ENCODE data around the gene UBL5. TPM values are rescaled to one million over a fixed set of nuclear protein-coding genes. Genes with fewer than 3 reads are reported as not detected.
"Not testable (repeated sequence)": the region's sequence is repeated elsewhere in the genome, so short reads cannot be mapped to it uniquely, and the experiment has no call there.

The UBL5 gene
- total RNA-seq, 1 experiment from 2014 or later, result 233 TPM

DNA sequence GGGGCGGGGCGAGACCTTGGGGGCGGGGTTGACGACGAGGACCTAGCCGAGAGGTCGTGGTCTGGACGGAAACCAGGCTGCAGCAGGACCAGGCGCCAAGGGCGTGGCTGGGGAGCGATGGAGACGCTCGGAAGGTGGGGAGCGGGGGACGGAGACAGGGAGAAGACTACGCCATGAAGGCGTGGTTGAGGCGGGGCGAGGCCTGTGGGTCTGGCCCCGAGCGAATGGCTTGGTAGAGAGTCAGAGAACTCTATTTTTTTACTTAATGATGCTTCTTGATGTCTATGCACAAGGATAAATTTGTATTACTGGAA is 8.2 kb upstream of the UBL5 start:
- intact Hi-C loops (cut with micrococcal nuclease; ENCODE audit: unreplicated experiment), result no loop called here
- H3K4me1 Mint-ChIP-seq (ENCODE audit: low read depth, unreplicated experiment), result no peaks in the 10 kb centered on the region
- TF ChIP-seq, protein P1, sequence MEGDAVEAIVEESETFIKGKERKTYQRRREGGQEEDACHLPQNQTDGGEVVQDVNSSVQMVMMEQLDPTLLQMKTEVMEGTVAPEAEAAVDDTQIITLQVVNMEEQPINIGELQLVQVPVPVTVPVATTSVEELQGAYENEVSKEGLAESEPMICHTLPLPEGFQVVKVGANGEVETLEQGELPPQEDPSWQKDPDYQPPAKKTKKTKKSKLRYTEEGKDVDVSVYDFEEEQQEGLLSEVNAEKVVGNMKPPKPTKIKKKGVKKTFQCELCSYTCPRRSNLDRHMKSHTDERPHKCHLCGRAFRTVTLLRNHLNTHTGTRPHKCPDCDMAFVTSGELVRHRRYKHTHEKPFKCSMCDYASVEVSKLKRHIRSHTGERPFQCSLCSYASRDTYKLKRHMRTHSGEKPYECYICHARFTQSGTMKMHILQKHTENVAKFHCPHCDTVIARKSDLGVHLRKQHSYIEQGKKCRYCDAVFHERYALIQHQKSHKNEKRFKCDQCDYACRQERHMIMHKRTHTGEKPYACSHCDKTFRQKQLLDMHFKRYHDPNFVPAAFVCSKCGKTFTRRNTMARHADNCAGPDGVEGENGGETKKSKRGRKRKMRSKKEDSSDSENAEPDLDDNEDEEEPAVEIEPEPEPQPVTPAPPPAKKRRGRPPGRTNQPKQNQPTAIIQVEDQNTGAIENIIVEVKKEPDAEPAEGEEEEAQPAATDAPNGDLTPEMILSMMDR (IDR thresholded peaks at IDR 0.05; ENCODE audit: unreplicated experiment), result no peak
- no peaks in the 10 kb centered on the region for H3K27me3 Mint-ChIP-seq (ENCODE audit: unreplicated experiment)
- DNase-seq, result no peak
- peak overlapping the region; percentile 79 for H3K27ac Mint-ChIP-seq (ENCODE audit: unreplicated experiment)
- peaks cover 24% of the 10 kb centered on the region for H3K36me3 Mint-ChIP-seq (ENCODE audit: insufficient read depth, unreplicated experiment)
- CTCF ChIA-PET, result no interaction called here
- H3K4me3 Mint-ChIP-seq (ENCODE audit: low read depth, unreplicated experiment), result peak overlapping the region; percentile 80
- no peaks in the 10 kb centered on the region for H3K9me3 Mint-ChIP-seq (ENCODE audit: low read depth, unreplicated experiment)
- BruUV-seq (replicated peaks), result no TSS peak

DNA sequence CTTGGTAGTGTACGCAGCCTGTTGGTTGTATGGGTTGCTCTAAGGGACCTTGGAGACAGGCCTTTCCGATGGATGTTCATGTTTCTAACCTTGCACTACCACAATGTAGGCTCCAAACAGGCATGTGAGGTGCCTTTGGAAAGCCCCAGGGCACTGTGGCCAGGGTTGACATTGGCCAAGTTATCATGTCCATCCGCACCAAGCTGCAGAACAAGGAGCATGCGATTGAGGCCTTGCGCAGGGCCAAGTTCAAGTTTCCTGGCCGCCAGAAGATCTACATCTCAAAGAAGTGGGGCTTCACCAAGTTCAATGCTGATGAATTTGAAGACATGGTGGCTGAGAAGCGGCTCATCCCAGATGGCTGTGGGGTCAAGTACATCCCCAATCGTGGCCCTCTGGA is 7.7 kb upstream of the UBL5 start:
- H3K9me3 Mint-ChIP-seq (ENCODE audit: low read depth, unreplicated experiment); BruUV-seq (replicated peaks); H3K27me3 Mint-ChIP-seq (ENCODE audit: unreplicated experiment); intact Hi-C loops (cut with micrococcal nuclease; ENCODE audit: unreplicated experiment); DNase-seq; H3K27ac Mint-ChIP-seq (ENCODE audit: unreplicated experiment); CTCF ChIA-PET; H3K4me1 Mint-ChIP-seq (ENCODE audit: low read depth, unreplicated experiment): not testable (repeated sequence)
- peak overlapping the region; percentile 80 for H3K4me3 Mint-ChIP-seq (ENCODE audit: low read depth, unreplicated experiment)
- H3K36me3 Mint-ChIP-seq (ENCODE audit: insufficient read depth, unreplicated experiment), result peaks cover 24% of the 10 kb centered on the region

DNA sequence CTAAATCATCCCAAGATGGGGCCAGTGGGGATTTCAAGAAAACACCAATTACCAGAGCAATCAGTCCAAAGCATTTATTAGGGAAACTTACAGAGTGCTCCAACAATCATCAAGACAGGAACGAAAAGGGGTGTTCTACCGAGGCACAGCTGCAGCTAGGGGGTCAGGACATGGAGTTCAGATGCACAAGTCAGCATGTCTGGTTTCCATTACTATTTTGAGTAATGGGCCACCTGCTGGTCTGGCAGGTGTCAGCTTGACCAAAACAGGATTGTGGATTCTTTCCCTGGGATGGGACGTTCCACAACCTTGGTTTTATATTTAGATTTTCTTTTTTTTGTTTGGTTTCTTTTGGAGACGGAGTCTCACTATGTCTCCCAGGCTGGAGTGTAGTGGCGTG is 3.9 kb upstream of the UBL5 start:
- DNase-seq, result no peak
- no TSS peak for BruUV-seq (replicated peaks)
- no peak overlapping the region for H3K4me3 Mint-ChIP-seq (ENCODE audit: low read depth, unreplicated experiment)
- no peak overlapping the region for H3K27ac Mint-ChIP-seq (ENCODE audit: unreplicated experiment)
- intact Hi-C loops (cut with micrococcal nuclease; ENCODE audit: unreplicated experiment), result no loop called here
- TF ChIP-seq, protein P1 (IDR thresholded peaks at IDR 0.05; ENCODE audit: unreplicated experiment), result no peak
- CTCF ChIA-PET, result no interaction called here
- no peaks in the 10 kb centered on the region for H3K9me3 Mint-ChIP-seq (ENCODE audit: low read depth, unreplicated experiment)
- no peaks in the 10 kb centered on the region for H3K27me3 Mint-ChIP-seq (ENCODE audit: unreplicated experiment)
- H3K4me1 Mint-ChIP-seq (ENCODE audit: low read depth, unreplicated experiment), result peaks cover 9% of the 10 kb centered on the region
- H3K36me3 Mint-ChIP-seq (ENCODE audit: insufficient read depth, unreplicated experiment), result peaks cover 31% of the 10 kb centered on the region

DNA sequence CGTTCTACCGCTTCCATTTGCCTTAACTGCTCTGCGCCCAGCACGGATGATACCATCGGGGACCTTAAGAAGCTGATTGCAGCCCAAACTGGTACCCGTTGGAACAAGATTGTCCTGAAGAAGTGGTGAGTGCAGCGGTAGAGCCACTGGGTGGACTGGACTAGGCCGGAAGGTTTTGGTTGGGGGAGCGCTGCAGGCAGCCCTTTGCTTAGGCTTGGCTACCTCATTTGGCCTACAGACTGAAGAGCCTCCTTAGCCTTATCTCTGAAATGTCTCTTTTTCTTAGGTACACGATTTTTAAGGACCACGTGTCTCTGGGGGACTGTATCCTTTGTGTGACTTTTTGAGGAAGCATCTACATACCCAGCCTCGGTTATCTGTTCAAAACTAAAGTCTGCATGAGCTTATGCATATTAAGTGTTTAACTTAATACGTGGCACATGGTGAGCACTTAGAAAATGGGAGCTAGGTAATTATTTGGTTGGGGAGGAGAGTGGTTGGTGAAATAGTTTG is 889 bp downstream of the UBL5 start:
- peaks cover 9% of the 10 kb centered on the region for H3K4me1 Mint-ChIP-seq (ENCODE audit: low read depth, unreplicated experiment)
- CTCF ChIA-PET, result no interaction called here
- intact Hi-C loops (cut with micrococcal nuclease; ENCODE audit: unreplicated experiment), result no loop called here
- H3K36me3 Mint-ChIP-seq (ENCODE audit: insufficient read depth, unreplicated experiment), result peaks cover 24% of the 10 kb centered on the region
- H3K27ac Mint-ChIP-seq (ENCODE audit: unreplicated experiment), result no peak overlapping the region
- TSS peak; percentile 74 for BruUV-seq (replicated peaks)
- H3K9me3 Mint-ChIP-seq (ENCODE audit: low read depth, unreplicated experiment), result no peaks in the 10 kb centered on the region
- TF ChIP-seq, protein P1 (IDR thresholded peaks at IDR 0.05; ENCODE audit: unreplicated experiment), result no peak
- H3K27me3 Mint-ChIP-seq (ENCODE audit: unreplicated experiment), result no peaks in the 10 kb centered on the region
- DNase-seq, result no peak
- H3K4me3 Mint-ChIP-seq (ENCODE audit: low read depth, unreplicated experiment), result peak overlapping the region; percentile 95

DNA sequence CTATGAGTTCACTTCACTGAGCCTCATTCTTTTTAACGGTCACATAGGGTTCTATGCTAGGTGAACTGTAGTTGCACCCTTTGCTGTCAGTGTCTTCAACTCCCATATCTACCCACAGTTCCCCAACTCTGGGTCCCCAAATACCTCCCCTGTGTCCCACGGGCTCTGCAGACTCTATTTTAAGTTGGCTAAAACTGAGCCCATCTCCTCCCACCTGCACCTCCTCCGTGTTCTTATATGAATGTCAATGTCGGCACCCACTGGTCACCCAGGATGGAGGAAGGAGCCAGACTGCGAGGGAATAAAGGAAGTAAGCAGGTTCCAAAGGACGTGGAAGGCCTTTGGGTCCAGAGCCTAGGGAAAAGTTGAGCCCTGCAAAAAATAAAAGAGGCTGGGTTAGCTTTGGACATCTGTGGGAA is 6.6 kb downstream of the UBL5 start:
- CTCF ChIA-PET, result no interaction called here
- Mint-ChIP-seq H3K4me1 (ENCODE audit: low read depth, unreplicated experiment) (peaks cover 6% of the 10 kb centered on the region), H3K9me3 (ENCODE audit: low read depth, unreplicated experiment) (no peaks in the 10 kb centered on the region), H3K4me3 (ENCODE audit: low read depth, unreplicated experiment) (peak overlapping the region; percentile 82), H3K27ac (ENCODE audit: unreplicated experiment) (peak overlapping the region; percentile 63), H3K27me3 (ENCODE audit: unreplicated experiment) (no peaks in the 10 kb centered on the region), H3K36me3 (ENCODE audit: insufficient read depth, unreplicated experiment) (peaks cover 32% of the 10 kb centered on the region)
- TF ChIP-seq, protein P1 (IDR thresholded peaks at IDR 0.05; ENCODE audit: unreplicated experiment), result no peak
- DNase-seq, result no peak
- BruUV-seq (replicated peaks), result no TSS peak
- intact Hi-C loops (cut with micrococcal nuclease; ENCODE audit: unreplicated experiment), result no loop called here
